HG02610 (cell line): ENCODE data around the gene ZNF365.
"Not testable (repeated sequence)": the region's sequence is repeated elsewhere in the genome, so short reads cannot be mapped to it uniquely, and the experiment has no call there.

Source experiments
- ATAC-seq: cut with Tn5 transposase; IDR thresholded peaks from one replicate; pipeline ENCODE4 v1.9.1; 2021; ENCODE audit warnings: mild to moderate bottlenecking, moderate library complexity; ENCODE audit not compliant: unreplicated experiment

The ZNF365 gene

DNA sequence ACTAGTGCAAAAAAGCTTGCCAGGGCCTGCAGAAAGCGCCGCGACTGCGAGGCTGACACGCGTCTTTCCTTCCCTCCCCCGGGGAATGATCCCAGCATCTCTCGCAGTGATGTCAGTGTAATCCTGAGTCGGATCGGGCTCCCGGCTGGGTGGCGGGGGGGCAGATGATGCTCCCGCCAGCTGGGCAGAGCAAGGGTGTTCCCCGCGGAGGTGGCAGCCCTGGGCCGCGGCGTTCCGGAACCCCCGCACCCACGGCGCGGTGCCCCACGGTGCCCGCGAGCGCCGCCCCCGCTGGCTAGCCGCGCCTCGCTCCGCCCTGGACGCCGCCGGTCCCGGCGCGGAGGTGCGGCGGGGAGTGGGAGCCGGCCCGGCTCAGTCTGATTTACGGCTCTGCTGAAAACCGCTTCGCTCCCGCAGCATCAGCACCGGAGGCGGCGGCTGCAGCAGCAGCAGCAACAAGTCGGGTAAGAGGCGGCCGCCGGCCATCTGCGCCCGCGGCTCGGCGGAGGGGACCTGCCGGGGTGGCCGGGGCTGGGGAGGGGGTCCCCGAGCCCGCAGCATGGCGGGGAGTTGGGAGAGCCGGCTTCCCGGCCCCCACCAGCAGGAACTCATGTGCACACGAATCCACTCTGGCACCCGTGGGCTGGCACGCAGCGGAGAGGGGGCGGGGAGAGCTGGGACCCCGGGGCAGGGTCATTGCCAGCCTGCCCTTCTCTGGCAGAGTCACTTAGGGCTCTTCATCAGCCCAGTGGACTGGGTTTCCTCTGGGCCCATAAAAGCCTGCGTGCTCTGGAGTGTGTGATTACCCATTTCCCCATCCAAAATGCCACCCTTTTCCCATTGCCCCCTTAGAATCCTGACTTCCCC lies at the start of gene ZNF365:
TSS of gene ZNF365 (plus strand) at position 375 of the 867 bp plus-strand sequence. CDS start 1,825 bp downstream, outside the sequence.
- no peak for ATAC-seq

GRCh38 chr10:62326176-62326575 lies 48.0 kb upstream of the ZNF365 start:
- ATAC-seq = no peak

GRCh38 chr10:62327885-62328284 lies 46.3 kb upstream of the ZNF365 start:
- no peak for ATAC-seq

GRCh38 chr10:62330213-62330612 lies 44.0 kb upstream of the ZNF365 start:
- no peak for ATAC-seq

DNA sequence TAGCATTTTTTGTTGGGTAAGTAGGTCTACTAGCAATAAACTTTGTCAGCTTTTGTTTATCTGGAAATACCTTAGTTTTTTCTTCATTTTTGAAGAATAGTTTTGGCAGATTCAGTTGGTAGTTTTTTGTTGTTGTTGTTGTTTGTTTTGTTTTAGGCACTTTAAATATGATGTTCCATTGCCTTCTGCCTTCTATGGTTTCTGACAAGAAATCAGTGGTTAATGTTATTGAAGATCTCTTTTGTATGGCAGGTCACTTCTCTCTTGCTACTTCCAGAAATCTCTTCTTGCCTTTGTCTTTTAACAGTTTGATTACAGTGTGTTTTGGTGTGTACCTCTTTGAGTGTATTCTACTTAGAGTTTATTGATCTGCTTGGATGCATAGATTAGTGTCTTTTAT lies 41.8 kb upstream of the ZNF365 start:
- no peak for ATAC-seq

DNA sequence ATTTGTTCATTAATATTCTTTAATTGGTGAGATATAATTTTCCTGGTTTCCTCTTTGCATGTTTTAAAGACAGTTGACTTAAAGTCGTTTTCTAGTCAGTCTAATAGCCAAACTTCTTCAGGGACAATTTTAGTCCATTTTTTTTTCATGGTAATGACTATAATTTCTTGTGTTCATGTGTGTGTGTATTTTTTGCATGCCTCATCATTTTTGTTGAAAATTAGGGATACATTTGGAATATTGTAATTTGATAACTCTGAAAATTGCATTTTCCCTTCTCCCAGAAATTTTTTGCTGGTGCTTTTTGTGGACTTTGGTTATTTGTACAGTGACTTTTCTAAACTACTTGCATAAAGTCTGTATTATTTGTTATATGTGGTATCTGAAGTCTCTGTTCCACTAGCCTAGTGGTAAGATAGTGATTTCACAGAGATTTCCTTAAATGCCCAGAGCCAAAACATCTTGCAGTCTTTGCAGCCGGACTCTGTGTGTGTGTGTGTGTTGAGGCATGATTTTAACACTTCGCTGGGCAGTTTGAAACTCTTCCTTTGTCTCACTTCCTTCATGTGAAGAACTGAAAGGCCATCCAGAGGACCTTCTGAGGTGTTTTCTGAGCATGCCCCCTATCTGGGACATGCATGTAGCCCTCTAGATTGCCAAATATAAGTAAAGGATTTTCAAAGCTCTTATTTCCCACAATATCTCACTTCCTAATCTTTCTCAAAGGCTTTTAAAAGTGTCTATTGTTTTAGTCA lies 40.9 kb upstream of the ZNF365 start:
- no peak for ATAC-seq

DNA sequence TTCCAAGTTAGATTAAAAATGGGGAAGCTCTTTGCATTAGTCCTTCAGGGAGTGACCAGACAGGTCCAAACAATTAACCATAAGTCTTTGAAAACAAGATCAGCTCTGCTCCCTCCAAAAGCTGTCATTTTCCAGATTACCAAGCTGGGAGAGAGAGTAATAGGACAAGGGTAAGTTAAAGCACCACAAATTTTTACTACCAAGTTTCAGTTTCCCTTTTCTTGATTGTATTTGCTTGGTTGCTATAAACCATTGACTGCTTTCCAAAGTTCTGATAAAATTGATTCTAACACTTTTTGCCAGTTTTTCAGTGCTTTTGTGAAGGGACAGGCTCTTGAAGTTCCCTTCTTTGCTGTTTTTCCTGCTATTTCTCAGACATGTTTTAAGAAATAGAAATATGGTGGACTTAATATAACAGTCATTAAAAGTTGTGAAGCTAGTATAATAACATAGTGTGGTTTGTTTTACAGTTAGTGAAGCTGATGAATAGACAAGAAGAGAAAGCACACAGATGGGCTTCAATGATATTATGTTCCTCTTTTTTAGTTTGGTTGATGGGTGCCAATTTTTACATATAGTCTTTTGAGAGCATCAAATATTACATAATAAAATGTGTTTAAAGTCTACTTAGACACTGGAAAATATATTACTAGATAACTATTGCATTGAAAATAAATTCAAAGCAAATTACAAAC lies 40.0 kb upstream of the ZNF365 start:
- no peak for ATAC-seq

- no peak for ATAC-seq
Observed at GRCh38 chr10:62335326-62335725, 38.8 kb upstream of the ZNF365 start.

GRCh38 chr10:62336404-62336803 lies 37.8 kb upstream of the ZNF365 start:
- ATAC-seq = no peak

- no peak for ATAC-seq
Observed at GRCh38 chr10:62341419-62341818, 32.8 kb upstream of the ZNF365 start.

DNA sequence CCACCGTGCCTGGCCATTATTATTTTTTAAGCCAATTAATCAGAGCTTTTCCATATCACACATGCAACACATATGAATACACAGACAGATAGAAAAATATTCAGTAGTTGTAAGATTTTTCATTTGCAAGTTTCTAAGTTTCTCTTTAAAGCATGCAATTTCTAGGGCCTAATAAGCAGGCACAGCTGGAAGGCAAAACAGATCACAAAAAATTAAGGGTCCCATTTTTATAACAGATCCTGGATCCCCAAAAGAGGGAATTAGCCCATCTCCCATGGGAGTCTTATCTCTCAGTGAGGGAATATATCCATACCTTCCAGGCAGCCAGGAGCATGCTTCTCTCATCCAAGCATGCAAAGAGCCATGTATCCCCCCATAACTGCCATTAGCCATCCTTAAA lies 31.2 kb upstream of the ZNF365 start:
- ATAC-seq = no peak

DNA sequence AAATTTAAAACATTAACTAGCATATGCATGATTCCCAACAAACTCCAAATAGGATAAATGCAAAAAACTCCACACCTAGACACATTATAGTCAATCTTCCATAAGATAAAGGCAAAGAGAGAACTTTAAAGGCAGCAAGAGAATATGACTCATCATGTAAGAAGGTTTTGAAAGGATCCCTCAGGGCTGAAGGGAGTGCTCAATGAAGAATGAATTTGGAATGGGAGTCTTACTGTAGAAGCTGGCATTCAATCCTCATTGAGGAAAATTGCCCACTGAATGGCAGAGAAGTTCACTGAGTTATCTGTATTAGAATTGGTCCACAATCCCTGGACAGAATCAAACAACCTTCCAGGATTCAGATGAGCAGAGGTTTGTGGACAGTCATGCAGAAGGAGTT lies 26.1 kb upstream of the ZNF365 start:
- no peak for ATAC-seq

DNA sequence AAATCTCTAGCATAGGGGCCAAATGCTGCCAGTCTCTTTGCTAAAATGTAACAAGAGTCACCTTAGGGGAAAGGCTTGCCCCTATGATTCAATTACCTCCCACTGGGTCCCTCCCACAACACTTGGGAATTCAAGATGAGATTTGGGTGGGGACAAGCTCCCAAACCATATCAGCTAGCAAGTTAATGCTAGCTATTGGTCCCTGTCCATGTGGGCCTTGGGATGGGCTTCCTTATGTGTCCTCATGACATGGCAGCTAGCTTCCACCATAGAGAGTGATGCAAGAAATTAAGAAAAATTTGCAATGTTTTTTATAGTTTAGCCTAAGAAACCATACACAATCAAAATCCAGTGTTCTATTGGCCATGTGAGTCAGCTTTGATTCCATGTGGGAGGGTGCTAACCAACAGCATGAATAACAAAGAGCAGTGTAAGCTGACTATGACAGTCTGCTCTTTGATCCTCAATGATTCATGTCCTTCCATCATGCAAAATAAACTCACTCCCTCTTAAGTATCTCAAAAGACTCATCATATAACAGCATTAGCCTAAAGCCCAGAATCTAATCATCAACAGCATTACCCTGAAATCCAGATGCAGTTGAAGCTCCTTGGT lies 21.7 kb upstream of the ZNF365 start:
- no peak for ATAC-seq

GRCh38 chr10:62354916-62355315 lies 19.3 kb upstream of the ZNF365 start:
- no peak for ATAC-seq

- ATAC-seq = no peak
Observed at GRCh38 chr10:62356447-62356846, 17.7 kb upstream of the ZNF365 start.

DNA sequence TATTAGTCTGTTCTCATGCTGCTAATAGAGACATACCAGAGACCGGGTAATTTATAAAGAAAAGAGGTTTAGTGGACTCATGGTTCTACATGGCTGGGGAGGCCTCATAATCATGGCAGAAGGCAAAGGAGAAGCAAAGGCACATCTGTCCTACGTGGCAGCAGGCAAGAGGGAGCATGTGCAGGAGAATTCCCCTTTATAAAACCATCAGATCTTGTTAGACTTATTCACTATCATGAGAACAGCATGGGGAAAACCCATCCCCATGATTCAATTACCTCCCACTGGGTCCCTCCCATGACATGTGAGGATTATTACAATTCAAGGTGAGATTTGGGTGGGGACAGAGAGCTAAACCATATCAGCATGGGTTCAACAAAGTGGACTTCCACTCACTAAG lies 16.0 kb upstream of the ZNF365 start:
- ATAC-seq = not testable (repeated sequence)

DNA sequence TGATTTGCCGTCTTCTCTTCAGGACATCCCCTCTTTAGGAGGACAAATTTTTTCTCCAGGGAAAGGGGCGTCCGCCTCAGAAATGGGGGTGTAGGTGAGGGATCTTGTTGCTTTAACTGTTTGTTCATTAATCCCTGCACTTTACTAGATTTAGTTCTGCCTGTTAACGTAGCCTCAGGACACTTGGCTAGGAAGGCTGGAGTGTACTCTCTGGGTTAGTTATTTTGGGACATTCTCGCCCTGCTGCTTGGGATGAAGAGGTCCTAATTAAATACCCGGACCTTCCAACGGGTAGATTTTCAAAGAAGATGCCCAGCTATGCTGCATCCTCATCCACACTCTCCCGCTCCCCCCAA lies 552 bp upstream of the ZNF365 start:
- no peak for ATAC-seq

- ATAC-seq = no peak
Observed at GRCh38 chr10:62374862-62375710, 917 bp downstream of the ZNF365 start.

DNA sequence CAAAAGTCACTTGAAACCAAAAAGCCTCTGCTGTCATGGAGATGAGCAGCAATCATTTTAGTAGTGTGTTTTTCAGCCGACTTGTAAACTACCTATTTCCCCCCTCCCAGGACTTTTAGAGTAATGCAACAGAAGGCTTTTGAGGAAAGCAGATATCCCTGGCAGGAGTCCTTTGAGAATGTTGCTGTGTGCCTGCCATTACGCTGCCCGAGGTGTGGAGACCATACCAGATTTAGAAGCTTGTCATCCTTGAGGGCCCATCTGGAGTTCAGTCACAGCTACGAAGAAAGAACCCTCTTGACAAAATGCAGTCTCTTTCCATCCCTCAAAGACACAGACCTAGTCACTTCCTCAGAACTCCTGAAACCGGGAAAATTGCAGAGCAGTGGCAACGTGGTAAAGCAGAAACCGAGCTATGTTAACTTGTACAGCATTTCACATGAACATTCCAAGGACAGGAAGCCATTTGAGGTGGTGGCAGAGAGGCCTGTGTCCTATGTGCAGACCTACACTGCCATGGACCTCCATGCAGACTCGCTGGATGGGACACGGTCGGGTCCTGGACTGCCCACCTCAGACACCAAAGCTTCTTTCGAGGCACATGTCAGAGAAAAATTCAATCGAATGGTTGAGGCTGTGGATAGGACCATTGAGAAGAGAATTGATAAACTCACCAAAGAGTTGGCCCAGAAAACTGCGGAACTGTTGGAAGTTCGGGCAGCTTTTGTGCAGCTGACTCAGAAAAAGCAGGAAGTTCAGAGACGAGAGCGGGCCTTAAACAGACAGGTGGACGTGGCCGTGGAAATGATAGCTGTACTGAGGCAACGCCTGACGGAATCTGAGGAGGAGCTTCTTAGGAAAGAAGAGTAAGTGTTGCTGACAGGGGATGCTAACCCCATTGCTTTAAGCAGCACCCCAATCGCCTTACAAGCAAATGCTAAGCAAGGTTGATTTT lies 2.2 kb downstream of the ZNF365 start:
- no peak for ATAC-seq
